SK-N-SH treated with all-trans-retinoic acid at 6 μM for 48 hours (cell line): Measurements from ENCODE around the gene CDH6.

Experiments used
- ATAC-seq: fragments of 200-7000 bp; cut with Tn5 transposase; 3 replicates; pipeline ENCODE4 v1.9.1; 2020; ENCODE audit warnings: mild to moderate bottlenecking, moderate library complexity
- ARNTL ChIP-seq: fragments of 450-650 bp; formaldehyde crosslinking; IDR thresholded peaks from 2 replicates; pipeline ENCODE4 v1.5.0; 2020; ENCODE audit warnings: low read depth, mild to moderate bottlenecking, moderate library complexity, borderline replicate concordance
- BACH2 ChIP-seq: fragments of 250-450 bp; sonication (Bioruptor Pico); IDR thresholded peaks from 2 replicates; pipeline ENCODE4 v1.9.0; 2021; ENCODE audit warnings: mild to moderate bottlenecking, borderline replicate concordance
- CREB5 ChIP-seq: fragments of 250-450 bp; sonication (Bioruptor Pico); IDR thresholded peaks from 2 replicates; pipeline ENCODE4 v1.5.1; 2020; ENCODE audit warnings: low read depth, mild to moderate bottlenecking, moderate library complexity
- CSDC2 ChIP-seq: fragments of 250-450 bp; sonication (Bioruptor Pico); IDR thresholded peaks from 2 replicates; pipeline ENCODE4 v1.5.0; 2020; ENCODE audit warnings: mild to moderate bottlenecking, moderate library complexity
- ESRRG ChIP-seq: fragments of 250-450 bp; sonication (Bioruptor Pico); IDR thresholded peaks from 2 replicates; pipeline ENCODE4 v1.6.1; 2021; ENCODE audit warnings: mild to moderate bottlenecking
- GLIS3 ChIP-seq: fragments of 250-450 bp; sonication (Bioruptor Pico); IDR thresholded peaks from 2 replicates; pipeline ENCODE4 v1.5.0; 2020; ENCODE audit warnings: mild to moderate bottlenecking, moderate library complexity
- ISL1 ChIP-seq: fragments of 250-450 bp; sonication (Bioruptor Pico); IDR thresholded peaks from 2 replicates; pipeline ENCODE4 v2.1.2; 2022; ENCODE audit warnings: mild to moderate bottlenecking, moderate library complexity
- OSR1 ChIP-seq: fragments of 250-450 bp; sonication (Bioruptor Pico); IDR thresholded peaks from 2 replicates; pipeline ENCODE4 v1.8.0; 2022; ENCODE audit warnings: moderate library complexity, mild to moderate bottlenecking, inconsistent platforms
- PATZ1 ChIP-seq: fragments of 250-450 bp; sonication (Bioruptor Pico); IDR thresholded peaks from 2 replicates; pipeline ENCODE4 v1.8.0; 2020; ENCODE audit warnings: mild to moderate bottlenecking, moderate library complexity, borderline replicate concordance
- PPARA ChIP-seq: fragments of 250-450 bp; sonication (Bioruptor Pico); IDR thresholded peaks from 2 replicates; pipeline ENCODE4 v1.5.0; 2020; ENCODE audit warnings: mild to moderate bottlenecking, borderline replicate concordance
- RARB ChIP-seq: fragments of 250-450 bp; sonication (Bioruptor Pico); IDR thresholded peaks from 2 replicates; pipeline ENCODE4 v1.8.0; 2021; ENCODE audit warnings: mild to moderate bottlenecking, moderate library complexity
- SNAI2 ChIP-seq: fragments of 250-450 bp; sonication (Bioruptor Pico); IDR thresholded peaks from 2 replicates; pipeline ENCODE4 v1.5.0; 2020; ENCODE audit warnings: mild to moderate bottlenecking, moderate library complexity
- TCF4 ChIP-seq: fragments of 250-450 bp; sonication (Bioruptor Pico); IDR thresholded peaks from 2 replicates; pipeline ENCODE4 v1.8.0; 2021; ENCODE audit warnings: mild to moderate bottlenecking, moderate library complexity, borderline replicate concordance
- TOX ChIP-seq: fragments of 250-450 bp; sonication (Bioruptor Pico); IDR thresholded peaks from 2 replicates; pipeline ENCODE4 v1.8.0; 2021; ENCODE audit warnings: mild to moderate bottlenecking, moderate library complexity, borderline replicate concordance
- TSHZ2 ChIP-seq: fragments of 250-450 bp; sonication (Bioruptor Pico); IDR thresholded peaks from 2 replicates; pipeline ENCODE4 v1.5.0; 2020; ENCODE audit warnings: mild to moderate bottlenecking, moderate library complexity
- ZC3H10 ChIP-seq: fragments of 250-450 bp; sonication (Bioruptor Pico); IDR thresholded peaks from 2 replicates; pipeline ENCODE4 v1.5.1; 2021; ENCODE audit warnings: mild to moderate bottlenecking, moderate library complexity
- ZFP3 ChIP-seq: fragments of 250-450 bp; sonication (Bioruptor Pico); IDR thresholded peaks from 2 replicates; pipeline ENCODE4 v1.5.0; 2020; ENCODE audit warnings: mild to moderate bottlenecking, moderate library complexity
- ZFP30 ChIP-seq: fragments of 450-650 bp; formaldehyde crosslinking; IDR thresholded peaks from 2 replicates; pipeline ENCODE4 v1.5.0; 2022; ENCODE audit warnings: mild to moderate bottlenecking, moderate library complexity
- ZNF565 ChIP-seq: fragments of 450-650 bp; formaldehyde crosslinking; conservative IDR thresholded peaks from 2 replicates; pipeline ENCODE4 v1.5.0; 2020; ENCODE audit warnings: low read depth, mild to moderate bottlenecking, moderate library complexity
- ZNF70 ChIP-seq: fragments of 450-650 bp; formaldehyde crosslinking; IDR thresholded peaks from 2 replicates; pipeline ENCODE4 v1.5.0; 2020; ENCODE audit warnings: mild to moderate bottlenecking, moderate library complexity
- TF ChIP-seq, protein P1 (sequence below): fragments of 250-450 bp; sonication (Bioruptor Pico); IDR thresholded peaks from 2 replicates; pipeline ENCODE4 v1.8.0; 2021; ENCODE audit warnings: low read depth, mild to moderate bottlenecking, moderate library complexity, borderline replicate concordance
- TF ChIP-seq, protein P2 (sequence below): fragments of 250-450 bp; sonication (Bioruptor Pico); IDR thresholded peaks from 2 replicates; pipeline ENCODE4 v1.5.1; 2021; ENCODE audit warnings: mild to moderate bottlenecking, moderate library complexity

The CDH6 gene

DNA sequence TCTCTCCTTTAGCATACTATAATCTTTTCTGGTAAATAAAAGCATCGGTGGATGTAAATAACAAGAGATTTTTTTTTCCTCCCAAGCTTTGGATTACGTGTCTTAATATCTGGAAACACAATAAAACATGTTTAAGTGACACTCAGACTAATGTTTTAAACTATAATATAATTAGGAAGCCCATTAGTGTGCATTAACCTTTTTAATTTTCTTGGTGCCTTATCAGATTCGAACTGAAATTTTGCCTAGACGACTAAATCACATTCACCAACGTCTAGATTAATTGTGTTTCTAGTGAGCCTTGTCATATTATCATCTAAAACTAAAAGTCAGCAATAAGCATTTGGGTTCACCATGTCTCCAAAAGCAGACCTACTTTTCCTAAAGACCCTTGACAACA, 110.2 kb downstream of the CDH6 start (continued):
- TF ChIP-seq TSHZ2 (CRISPR knock-in tag): peak; percentile 84; the same call in 1 of the 2 replicates
- TF ChIP-seq ZNF565 (CRISPR knock-in tag): no peak
- peak; percentile 87 for TF ChIP-seq CREB5 (CRISPR knock-in tag)
- TF ChIP-seq SNAI2: peak; percentile 95
- TF ChIP-seq, protein P1, sequence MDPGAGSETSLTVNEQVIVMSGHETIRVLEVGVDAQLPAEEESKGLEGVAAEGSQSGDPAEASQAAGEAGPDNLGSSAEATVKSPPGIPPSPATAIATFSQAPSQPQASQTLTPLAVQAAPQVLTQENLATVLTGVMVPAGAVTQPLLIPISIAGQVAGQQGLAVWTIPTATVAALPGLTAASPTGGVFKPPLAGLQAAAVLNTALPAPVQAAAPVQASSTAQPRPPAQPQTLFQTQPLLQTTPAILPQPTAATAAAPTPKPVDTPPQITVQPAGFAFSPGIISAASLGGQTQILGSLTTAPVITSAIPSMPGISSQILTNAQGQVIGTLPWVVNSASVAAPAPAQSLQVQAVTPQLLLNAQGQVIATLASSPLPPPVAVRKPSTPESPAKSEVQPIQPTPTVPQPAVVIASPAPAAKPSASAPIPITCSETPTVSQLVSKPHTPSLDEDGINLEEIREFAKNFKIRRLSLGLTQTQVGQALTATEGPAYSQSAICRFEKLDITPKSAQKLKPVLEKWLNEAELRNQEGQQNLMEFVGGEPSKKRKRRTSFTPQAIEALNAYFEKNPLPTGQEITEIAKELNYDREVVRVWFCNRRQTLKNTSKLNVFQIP: no peak; the same call in 1 of the 2 replicates
- TF ChIP-seq ARNTL: peak; percentile 16; the same call in 1 of the 2 replicates
- peak; percentile 100 for TF ChIP-seq ISL1 (CRISPR knock-in tag)
- no peak; the same call in 1 of the 2 replicates for TF ChIP-seq BACH2 (CRISPR knock-in tag)
- peak; percentile 89; the same call in 1 of the 2 replicates for TF ChIP-seq ESRRG
- no peak for TF ChIP-seq ZNF70 (CRISPR knock-in tag)

DNA sequence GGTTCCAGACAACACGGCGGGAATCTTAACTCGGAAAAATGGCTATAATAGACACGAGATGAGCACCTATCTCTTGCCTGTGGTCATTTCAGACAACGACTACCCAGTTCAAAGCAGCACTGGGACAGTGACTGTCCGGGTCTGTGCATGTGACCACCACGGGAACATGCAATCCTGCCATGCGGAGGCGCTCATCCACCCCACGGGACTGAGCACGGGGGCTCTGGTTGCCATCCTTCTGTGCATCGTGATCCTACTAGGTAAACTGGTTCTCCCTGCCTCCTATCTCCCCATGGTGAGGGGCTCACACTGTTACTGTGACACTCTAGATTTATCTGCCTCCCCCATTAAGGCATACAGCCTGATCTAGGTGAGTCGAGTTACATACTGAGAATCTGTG, 124.2 kb downstream of the CDH6 start:
- TF ChIP-seq TOX (CRISPR knock-in tag) (no peak), ZNF565 (CRISPR knock-in tag) (no peak), PPARA (CRISPR knock-in tag) (no peak), PATZ1 (CRISPR knock-in tag) (no peak), ESRRG (no peak), BACH2 (CRISPR knock-in tag) (no peak), RARB (no peak), ZFP3 (no peak), TCF4 (no peak), CSDC2 (CRISPR knock-in tag) (no peak), ZFP30 (CRISPR knock-in tag) (no peak)
- TF ChIP-seq, protein P2, sequence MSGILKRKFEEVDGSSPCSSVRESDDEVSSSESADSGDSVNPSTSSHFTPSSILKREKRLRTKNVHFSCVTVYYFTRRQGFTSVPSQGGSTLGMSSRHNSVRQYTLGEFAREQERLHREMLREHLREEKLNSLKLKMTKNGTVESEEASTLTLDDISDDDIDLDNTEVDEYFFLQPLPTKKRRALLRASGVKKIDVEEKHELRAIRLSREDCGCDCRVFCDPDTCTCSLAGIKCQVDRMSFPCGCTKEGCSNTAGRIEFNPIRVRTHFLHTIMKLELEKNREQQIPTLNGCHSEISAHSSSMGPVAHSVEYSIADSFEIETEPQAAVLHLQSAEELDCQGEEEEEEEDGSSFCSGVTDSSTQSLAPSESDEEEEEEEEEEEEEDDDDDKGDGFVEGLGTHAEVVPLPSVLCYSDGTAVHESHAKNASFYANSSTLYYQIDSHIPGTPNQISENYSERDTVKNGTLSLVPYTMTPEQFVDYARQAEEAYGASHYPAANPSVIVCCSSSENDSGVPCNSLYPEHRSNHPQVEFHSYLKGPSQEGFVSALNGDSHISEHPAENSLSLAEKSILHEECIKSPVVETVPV (CRISPR knock-in tag): no peak
- TF ChIP-seq, all 23 proteins: peak for 0
- no peak for ATAC-seq

DNA sequence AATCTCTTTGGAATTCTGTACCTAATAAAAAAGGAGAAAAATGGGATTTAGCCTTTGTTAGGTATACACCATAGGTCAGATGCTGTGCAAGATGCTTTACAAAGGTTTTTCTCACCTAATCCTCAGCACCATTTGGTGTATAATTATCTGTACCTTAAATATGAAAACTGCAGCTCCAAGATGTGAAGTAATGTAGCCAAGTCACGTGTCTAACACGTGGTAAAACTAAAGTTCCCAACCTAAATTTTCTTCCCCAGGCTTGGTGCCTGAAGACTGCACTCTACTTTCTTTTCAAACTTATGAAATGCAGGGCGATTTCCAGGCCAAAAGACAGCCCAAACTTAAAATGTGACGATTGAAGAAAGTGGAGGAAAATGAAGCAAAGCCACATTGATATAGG, 125.8 kb downstream of the CDH6 start:
- ATAC-seq: no peak
- TF ChIP-seq PPARA (CRISPR knock-in tag): no peak
- TF ChIP-seq ZFP3: no peak
- TF ChIP-seq ZC3H10 (CRISPR knock-in tag): no peak
- no peak for TF ChIP-seq TOX (CRISPR knock-in tag)
- no peak for TF ChIP-seq ISL1 (CRISPR knock-in tag)
- TF ChIP-seq ZFP30 (CRISPR knock-in tag): no peak
- no peak for TF ChIP-seq TSHZ2 (CRISPR knock-in tag)
- no peak for TF ChIP-seq GLIS3 (CRISPR knock-in tag)
- TF ChIP-seq, protein P1: no peak
- TF ChIP-seq ESRRG: no peak
- no peak for TF ChIP-seq RARB
- no peak for TF ChIP-seq OSR1
- TF ChIP-seq, all 23 proteins: peak for 0
